Measurements from ENCODE around the gene MARK4.

- no peak for TF ChIP-seq CTCF (IDR thresholded peaks at IDR 0.05)
- no peak for TF ChIP-seq POLR2AphosphoS5 (IDR thresholded peaks at IDR 0.05)
Observed at GRCh38 chr19:45354241-45354842, 103.3 kb downstream of the MARK4 start.

Measured in transverse colon (tissue), 4 donors.